Measurements from ENCODE around the gene ATP10A.
"Not testable (repeated sequence)": the region's sequence is repeated elsewhere in the genome, so short reads cannot be mapped to it uniquely, and the experiment has no call there.

Gene ATP10A

DNA sequence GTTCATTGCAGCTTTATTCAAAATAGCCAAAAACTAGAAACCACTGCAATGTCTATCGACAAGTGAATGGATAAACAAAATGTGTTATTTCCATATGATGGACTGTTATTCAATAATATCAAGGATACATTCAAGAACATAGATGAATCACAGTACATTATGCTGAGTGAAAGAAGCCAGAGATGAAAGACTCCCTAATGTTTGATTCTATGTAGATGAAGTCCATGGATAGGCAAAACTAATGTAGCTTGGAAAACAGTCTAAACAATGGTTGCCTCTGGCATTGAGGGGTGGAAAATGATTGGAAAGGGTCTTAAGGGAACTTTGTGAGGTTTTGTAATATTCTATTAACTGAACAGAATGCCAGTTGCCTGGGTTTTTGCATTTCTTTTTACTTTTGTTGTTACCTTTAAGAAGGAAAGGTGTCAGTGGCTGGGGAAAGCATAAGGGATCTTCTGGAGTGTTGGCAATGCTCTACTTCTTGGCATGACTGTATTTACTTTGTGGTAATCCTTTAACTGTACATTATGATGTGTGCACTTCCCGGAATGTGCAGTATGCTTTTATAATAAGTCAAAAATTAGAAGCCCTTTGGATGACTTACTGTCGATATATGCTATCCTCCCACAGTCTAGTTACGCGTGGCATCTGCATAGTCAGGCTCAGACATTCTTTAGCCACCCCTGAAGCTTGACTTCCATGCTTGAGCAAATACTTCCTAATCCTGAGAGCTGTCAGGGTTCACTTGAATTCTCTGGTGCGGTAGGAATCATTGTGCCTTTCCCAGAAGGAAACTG, 20.5 kb upstream of the ATP10A start:
- no peak overlapping the region for H3K4me3 ChIP-seq (ENCODE audit: low read length)
- no peaks in the 10 kb centered on the region for H4K20me1 ChIP-seq (ENCODE audit: insufficient read depth, low read length)
- TF ChIP-seq EZH2 (optimal IDR thresholded peaks at IDR 0.05; ENCODE audit: low read depth, low read length) (no peak), EZH2phosphoT487 (IDR thresholded peaks at IDR 0.05; ENCODE audit: low read length) (no peak)
- H3K4me1 ChIP-seq (ENCODE audit: low read length), result no peaks in the 10 kb centered on the region
- no peak overlapping the region for H3K27ac ChIP-seq (ENCODE audit: low read length)
- H3K9ac ChIP-seq (ENCODE audit: low read length), result no peak overlapping the region
- DNase-seq, result no peak
- H3K79me2 ChIP-seq (ENCODE audit: low read length), result no peaks in the 10 kb centered on the region
- H3K36me3 ChIP-seq (replicated peaks; ENCODE audit: insufficient read depth, low read length), result no peaks in the 10 kb centered on the region
- H3F3A ChIP-seq (ENCODE audit: insufficient read depth, low read length), result no peaks in the 10 kb centered on the region
- H3K9me3 ChIP-seq (replicated peaks; ENCODE audit: insufficient read depth, low read length), result no peaks in the 10 kb centered on the region
- no peaks in the 10 kb centered on the region for H3K27me3 ChIP-seq (replicated peaks; ENCODE audit: insufficient read depth, low read length)
- H2AFZ ChIP-seq (ENCODE audit: low read length), result no peak overlapping the region
- no peaks in the 10 kb centered on the region for H3K9me2 ChIP-seq (replicated peaks; ENCODE audit: insufficient read depth, low read length)
- H3K4me2 ChIP-seq (ENCODE audit: low read depth, low read length), result no peak overlapping the region

- DNase-seq, result no peak
- Histone ChIP-seq H3F3A (ENCODE audit: insufficient read depth, low read length) (no peaks in the 10 kb centered on the region), H3K9me2 (replicated peaks; ENCODE audit: insufficient read depth, low read length) (no peaks in the 10 kb centered on the region), H3K4me2 (ENCODE audit: low read depth, low read length) (no peak overlapping the region), H3K4me3 (ENCODE audit: low read length) (no peak overlapping the region), H3K9me3 (replicated peaks; ENCODE audit: insufficient read depth, low read length) (no peaks in the 10 kb centered on the region), H4K20me1 (ENCODE audit: insufficient read depth, low read length) (no peaks in the 10 kb centered on the region), H3K27ac (ENCODE audit: low read length) (no peak overlapping the region), H3K79me2 (ENCODE audit: low read length) (no peaks in the 10 kb centered on the region), H2AFZ (ENCODE audit: low read length) (no peak overlapping the region), H3K27me3 (replicated peaks; ENCODE audit: insufficient read depth, low read length) (no peaks in the 10 kb centered on the region), H3K4me1 (ENCODE audit: low read length) (no peaks in the 10 kb centered on the region), H3K36me3 (replicated peaks; ENCODE audit: insufficient read depth, low read length) (no peaks in the 10 kb centered on the region), H3K9ac (ENCODE audit: low read length) (no peak overlapping the region)
- no peak for TF ChIP-seq EZH2 (optimal IDR thresholded peaks at IDR 0.05; ENCODE audit: low read depth, low read length)
- TF ChIP-seq, protein P1, sequence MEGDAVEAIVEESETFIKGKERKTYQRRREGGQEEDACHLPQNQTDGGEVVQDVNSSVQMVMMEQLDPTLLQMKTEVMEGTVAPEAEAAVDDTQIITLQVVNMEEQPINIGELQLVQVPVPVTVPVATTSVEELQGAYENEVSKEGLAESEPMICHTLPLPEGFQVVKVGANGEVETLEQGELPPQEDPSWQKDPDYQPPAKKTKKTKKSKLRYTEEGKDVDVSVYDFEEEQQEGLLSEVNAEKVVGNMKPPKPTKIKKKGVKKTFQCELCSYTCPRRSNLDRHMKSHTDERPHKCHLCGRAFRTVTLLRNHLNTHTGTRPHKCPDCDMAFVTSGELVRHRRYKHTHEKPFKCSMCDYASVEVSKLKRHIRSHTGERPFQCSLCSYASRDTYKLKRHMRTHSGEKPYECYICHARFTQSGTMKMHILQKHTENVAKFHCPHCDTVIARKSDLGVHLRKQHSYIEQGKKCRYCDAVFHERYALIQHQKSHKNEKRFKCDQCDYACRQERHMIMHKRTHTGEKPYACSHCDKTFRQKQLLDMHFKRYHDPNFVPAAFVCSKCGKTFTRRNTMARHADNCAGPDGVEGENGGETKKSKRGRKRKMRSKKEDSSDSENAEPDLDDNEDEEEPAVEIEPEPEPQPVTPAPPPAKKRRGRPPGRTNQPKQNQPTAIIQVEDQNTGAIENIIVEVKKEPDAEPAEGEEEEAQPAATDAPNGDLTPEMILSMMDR (IDR thresholded peaks at IDR 0.05; ENCODE audit: low read length), result no peak
- TF ChIP-seq EZH2phosphoT487 (IDR thresholded peaks at IDR 0.05; ENCODE audit: low read length), result no peak
Measured at GRCh38 chr15:25882466-25882865, 19.3 kb upstream of the ATP10A start.

- not testable (repeated sequence) for DNase-seq; H2AFZ ChIP-seq (ENCODE audit: low read length); H3K27me3 ChIP-seq (replicated peaks; ENCODE audit: insufficient read depth, low read length); H3K4me3 ChIP-seq (ENCODE audit: low read length); H3K9me2 ChIP-seq (replicated peaks; ENCODE audit: insufficient read depth, low read length); H3K36me3 ChIP-seq (replicated peaks; ENCODE audit: insufficient read depth, low read length); H3K4me2 ChIP-seq (ENCODE audit: low read depth, low read length); H3K79me2 ChIP-seq (ENCODE audit: low read length); H3K4me1 ChIP-seq (ENCODE audit: low read length); H3K9ac ChIP-seq (ENCODE audit: low read length); H3K9me3 ChIP-seq (replicated peaks; ENCODE audit: insufficient read depth, low read length); H4K20me1 ChIP-seq (ENCODE audit: insufficient read depth, low read length); H3F3A ChIP-seq (ENCODE audit: insufficient read depth, low read length); H3K27ac ChIP-seq (ENCODE audit: low read length)
Measured at GRCh38 chr15:25880877-25881276, 17.8 kb upstream of the ATP10A start.

DNA sequence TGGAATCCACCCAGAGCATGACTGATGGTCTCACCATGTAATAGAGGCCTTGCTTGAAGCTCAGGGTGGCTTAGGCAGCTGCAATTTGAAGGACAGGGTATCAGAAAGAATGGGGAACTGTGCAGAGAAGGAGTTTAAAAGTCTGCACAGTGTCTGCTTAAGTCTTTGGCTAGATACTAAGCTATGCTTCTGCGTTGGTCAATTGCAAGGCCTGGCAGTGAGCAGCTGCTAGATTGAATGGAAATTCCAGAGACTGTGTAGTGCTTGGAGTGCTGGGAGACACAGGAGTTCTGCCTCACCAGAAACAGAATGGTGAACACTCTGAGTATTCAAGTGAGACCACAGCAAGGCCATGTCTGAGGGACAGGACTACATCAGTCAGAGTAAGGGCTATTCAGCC, 17.3 kb upstream of the ATP10A start:
- Histone ChIP-seq H3K79me2 (ENCODE audit: low read length) (no peaks in the 10 kb centered on the region), H3K9me2 (replicated peaks; ENCODE audit: insufficient read depth, low read length) (no peaks in the 10 kb centered on the region), H3F3A (ENCODE audit: insufficient read depth, low read length) (no peaks in the 10 kb centered on the region), H3K4me1 (ENCODE audit: low read length) (no peaks in the 10 kb centered on the region), H3K4me3 (ENCODE audit: low read length) (no peak overlapping the region), H3K4me2 (ENCODE audit: low read depth, low read length) (no peak overlapping the region), H3K9me3 (replicated peaks; ENCODE audit: insufficient read depth, low read length) (no peaks in the 10 kb centered on the region), H3K27ac (ENCODE audit: low read length) (no peak overlapping the region), H3K9ac (ENCODE audit: low read length) (no peak overlapping the region), H2AFZ (ENCODE audit: low read length) (no peak overlapping the region), H4K20me1 (ENCODE audit: insufficient read depth, low read length) (no peaks in the 10 kb centered on the region), H3K36me3 (replicated peaks; ENCODE audit: insufficient read depth, low read length) (no peaks in the 10 kb centered on the region), H3K27me3 (replicated peaks; ENCODE audit: insufficient read depth, low read length) (no peaks in the 10 kb centered on the region)
- DNase-seq, result no peak
- TF ChIP-seq EZH2 (optimal IDR thresholded peaks at IDR 0.05; ENCODE audit: low read depth, low read length), result no peak
- no peak for TF ChIP-seq EZH2phosphoT487 (IDR thresholded peaks at IDR 0.05; ENCODE audit: low read length)
- TF ChIP-seq, protein P1 (IDR thresholded peaks at IDR 0.05; ENCODE audit: low read length), result no peak

All from MM.1S (cell line).